Gastroesophageal sphincter (tissue), 4 donors: ENCODE data around the gene IL17RD. TPM values are rescaled to one million over a fixed set of nuclear protein-coding genes. Genes with fewer than 3 reads are reported as not detected.

Experiments
- ATAC-seq: fragments of 150-250 bp; one replicate; pipeline ENCODE4 v1.9.1; 2016; ENCODE audit warnings: mild to moderate bottlenecking, moderate library complexity
- H3K27ac ChIP-seq, 4 donors: fragments of 200-600 bp; sonication (generic) in 3 of 4; 1 replicate in 3 of 4; 2 replicates in 1 of 4; pipeline ENCODE4 v1.5.1; 2016 to 2019
- H3K27me3 ChIP-seq: fragments of 200-600 bp; sonication (generic); one replicate; pipeline ENCODE4 v1.5.1; 2019
- H3K36me3 ChIP-seq, 2 donors: fragments of 200-600 bp; sonication (generic); one replicate each; pipeline ENCODE4 v1.5.1; 2019; ENCODE audit warnings: control low read depth in 1 of 2
- H3K4me1 ChIP-seq, 3 donors: fragments of 200-600 bp; sonication (generic); 1 replicate in 2 of 3; 2 replicates in 1 of 3; pipeline ENCODE4 v1.5.1; 2016 to 2019; ENCODE audit warnings: control low read depth in 2 of 3
- H3K4me3 ChIP-seq, 2 donors: fragments of 200-600 bp; sonication (generic); one replicate each; pipeline ENCODE4 v1.5.1; 2019; ENCODE audit warnings: mild to moderate bottlenecking in 1 of 2, moderate library complexity in 1 of 2
- H3K9me3 ChIP-seq, 3 donors: fragments of 200-600 bp; sonication (generic); one replicate each; pipeline ENCODE4 v1.5.1; 2017 to 2019; ENCODE audit warnings: control low read depth in 2 of 3
- CTCF ChIP-seq, 4 experiments: fragments of 200-600 bp in 2 of 4; fragments of 450-650 bp in 2 of 4; sonication (generic) in 1 of 4; IDR thresholded peaks; one replicate each; pipeline ENCODE4 v1.5.1; 2017 to 2019; ENCODE audit warnings: antibody characterized with exemption in 4 of 4, mild to moderate bottlenecking in 2 of 4, moderate library complexity in 2 of 4
- EP300 ChIP-seq: sonication (generic); formaldehyde crosslinking; IDR thresholded peaks from one replicate; pipeline ENCODE4 v1.6.1; 2017; ENCODE audit warnings: antibody characterized with exemption, mild to moderate bottlenecking
- POLR2A ChIP-seq, 2 donors: fragments of 450-650 bp; IDR thresholded peaks; one replicate each; pipeline ENCODE4 v1.6.1; 2017; ENCODE audit warnings: antibody characterized with exemption in 2 of 2, mild to moderate bottlenecking in 2 of 2, moderate library complexity in 1 of 2
- POLR2AphosphoS5 ChIP-seq: sonication (generic); formaldehyde crosslinking; IDR thresholded peaks from one replicate; pipeline ENCODE4 v1.6.1; 2017; ENCODE audit warnings: antibody characterized with exemption
- WGBS, 2 donors: methylation state at CpG; one replicate each; pipeline ENCODE4 v1.1.5; 2018; ENCODE audit warnings: low coverage in 1 of 2; 5-methylcytosine and 5-hydroxymethylcytosine counted together
- total RNA-seq, 4 donors: library from RNA; depleted of rRNA; stranded (reverse); fragments of >200 nt; gene quantifications; one replicate each; pipeline ENCODE4 v1.1.0, GENCODE V29; 2016

IL17RD gene
- total RNA-seq, 4 donors from 2014 or later: 4.5 to 15.9 (median 8.7) TPM

GRCh38 chr3:57078344-57078634 is 86.9 kb downstream of the IL17RD start:
- Histone ChIP-seq H3K4me3 (peak overlapping the region; percentile 62 to 64), H3K4me1 (peaks cover 0 to 27% (median 12%) of the 10 kb centered on the region in 3 donors), H3K27me3 (no peaks in the 10 kb centered on the region), H3K27ac (peak overlapping the region in 3 of 4 donors; percentile 67 to 78 (median 68)), H3K36me3 (no peaks in the 10 kb centered on the region), H3K9me3 (no peaks in the 10 kb centered on the region)
- WGBS, 2 donors: 0% methylated on average over 1 of the region's 15 CpGs; no CpG with 5 or more reads in 1 of the 2 donors
- peak; percentile 58 for ATAC-seq
- TF ChIP-seq POLR2A (IDR thresholded peaks at IDR 0.05): no peak
- peak; percentile 43 for TF ChIP-seq POLR2AphosphoS5
- TF ChIP-seq CTCF (IDR thresholded peaks at IDR 0.05): peak in 1 of 4 experiments; percentile 7
- no peak for TF ChIP-seq EP300

- Histone ChIP-seq H3K9me3 (no peaks in the 10 kb centered on the region), H3K4me3 (peak overlapping the region; percentile 62 to 64), H3K27me3 (no peaks in the 10 kb centered on the region), H3K4me1 (peaks cover 0 to 27% (median 12%) of the 10 kb centered on the region in 3 donors), H3K27ac (peak overlapping the region in 2 of 4 donors; percentile 68 to 78), H3K36me3 (no peaks in the 10 kb centered on the region)
- 30 to 45% methylated on average over 7 of the region's 9 CpGs for WGBS, 2 donors
- ATAC-seq: no peak
- TF ChIP-seq EP300 (no peak), POLR2AphosphoS5 (no peak), CTCF (IDR thresholded peaks at IDR 0.05) (no peak), POLR2A (IDR thresholded peaks at IDR 0.05) (no peak)
Measured at GRCh38 chr3:57077630-57078343, 87.4 kb downstream of the IL17RD start.

GRCh38 chr3:57076422-57076951 is 88.7 kb downstream of the IL17RD start:
- TF ChIP-seq POLR2A (IDR thresholded peaks at IDR 0.05): no peak
- no peak for TF ChIP-seq EP300
- TF ChIP-seq CTCF (IDR thresholded peaks at IDR 0.05): no peak
- no peak for TF ChIP-seq POLR2AphosphoS5

GRCh38 chr3:57074135-57074534 is 91.0 kb downstream of the IL17RD start:
- no peaks in the 10 kb centered on the region for H3K27me3 ChIP-seq
- ATAC-seq: no peak
- no peak overlapping the region for H3K4me3 ChIP-seq
- no peak overlapping the region for H3K27ac ChIP-seq
- TF ChIP-seq POLR2AphosphoS5 (no peak), POLR2A (IDR thresholded peaks at IDR 0.05) (no peak), EP300 (no peak)
- H3K36me3 ChIP-seq: no peaks in the 10 kb centered on the region
- H3K4me1 ChIP-seq: peaks cover 0 to 22% (median 8%) of the 10 kb centered on the region in 3 donors
- WGBS, 2 donors: 90 to 94% methylated on average over 2 to 3 of the region's 4 CpGs
- no peaks in the 10 kb centered on the region for H3K9me3 ChIP-seq

More at GRCh38 chr3:57076422-57076951, 88.7 kb downstream of the IL17RD start:
- Histone ChIP-seq H3K27ac (no peak overlapping the region), H3K4me3 (no peak overlapping the region), H3K27me3 (no peaks in the 10 kb centered on the region), H3K9me3 (no peaks in the 10 kb centered on the region), H3K36me3 (no peaks in the 10 kb centered on the region), H3K4me1 (peaks cover 0 to 27% (median 12%) of the 10 kb centered on the region in 3 donors)
- ATAC-seq: no peak
- WGBS, 2 donors: 92 to 100% methylated on average over 2 to 3 of the region's 3 CpGs

- peaks cover 0 to 24% (median 10%) of the 10 kb centered on the region in 3 donors for H3K4me1 ChIP-seq
- no peak overlapping the region for H3K4me3 ChIP-seq
- no peaks in the 10 kb centered on the region for H3K9me3 ChIP-seq
- H3K36me3 ChIP-seq: no peaks in the 10 kb centered on the region
- WGBS, 2 donors: 80 to 90% methylated on average over 2 of the region's 3 CpGs
- no peaks in the 10 kb centered on the region for H3K27me3 ChIP-seq
- TF ChIP-seq POLR2AphosphoS5 (no peak), CTCF (IDR thresholded peaks at IDR 0.05) (no peak), POLR2A (IDR thresholded peaks at IDR 0.05) (no peak)
- H3K27ac ChIP-seq: no peak overlapping the region
- no peak for ATAC-seq
Measured at GRCh38 chr3:57073628-57074027, 91.5 kb downstream of the IL17RD start.
